Measurements from ENCODE around the gene GABRA5.

The GABRA5 gene

DNA sequence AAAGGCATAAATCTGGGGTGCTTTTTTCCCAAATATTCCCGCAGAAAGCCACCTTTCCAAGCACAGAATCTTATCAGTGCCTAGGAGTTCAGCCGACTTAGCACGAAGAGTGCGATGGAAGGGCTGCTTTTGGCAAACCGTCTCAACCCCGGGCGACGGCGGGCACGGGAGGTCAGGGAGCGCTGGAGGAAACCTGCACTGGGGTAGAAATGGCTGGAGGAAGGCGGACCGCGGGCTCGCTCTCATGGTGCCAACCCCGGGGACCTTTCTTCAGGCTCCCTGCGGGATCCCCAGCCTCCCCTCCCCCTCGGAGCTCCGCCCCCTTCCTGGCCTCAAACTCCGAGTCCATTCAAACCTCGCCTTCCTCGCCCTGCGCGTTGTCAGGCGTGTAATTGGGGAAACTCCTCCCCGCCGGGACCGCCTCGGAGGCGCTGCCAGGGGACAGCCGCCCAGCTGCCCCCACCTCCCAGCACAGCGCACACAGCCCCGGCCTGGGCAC is 103.9 kb downstream of the GABRA5 start, which contains the start of gene GABRG3:
Gene GABRG3, plus strand, starts transcription at position 470 of the 499 bp plus-strand sequence.
- ChIA-PET POLR2A (no interaction called here), CTCF (no interaction called here)
- peak within 1 kb of the TSS in 3 of 7 experiments; percentile 4 to 33 (median 6) for H3K4me3 ChIP-seq (ENCODE audit: control insufficient read depth in 1 of 7, extremely low read depth in 1 of 7, insufficient read depth in 4 of 7, low read depth in 2 of 7, low read length in 6 of 7)
- no peak for DNase-seq
- H3K27ac ChIP-seq (ENCODE audit: insufficient read depth in 1 of 2, low read depth in 1 of 2, low read length in 2 of 2, poor library complexity in 1 of 2, severe bottlenecking in 2 of 2): no peak within 1 kb of the TSS
- H3K4me1 ChIP-seq (ENCODE audit: control extremely low read depth in 1 of 4, control insufficient read depth in 4 of 4, insufficient read depth in 4 of 4, low read length in 3 of 4): peaks cover 0 to 7% (median 1%) of the 10 kb centered on the region in 4 experiments
- 3% methylated on average over 28 of the region's 33 CpGs for WGBS (ENCODE audit: insufficient coverage)
- H3K9me3 ChIP-seq (ENCODE audit: control extremely low read depth in 1 of 5, control insufficient read depth in 4 of 5, insufficient read depth in 2 of 5, low read depth in 1 of 5, low read length in 4 of 5): peaks cover 0 to 6% (median 0%) of the 10 kb centered on the region in 5 experiments
- peaks cover 13 to 71% (median 32%) of the 10 kb centered on the region in 5 experiments for H3K27me3 ChIP-seq (replicated peaks in 2 of 5; ENCODE audit: control insufficient read depth in 4 of 5, insufficient read depth in 5 of 5, low read length in 4 of 5)
- H3K36me3 ChIP-seq (ENCODE audit: control insufficient read depth in 4 of 4, insufficient read depth in 4 of 4, low read length in 3 of 4): no peaks in the 10 kb centered on the region

DNA sequence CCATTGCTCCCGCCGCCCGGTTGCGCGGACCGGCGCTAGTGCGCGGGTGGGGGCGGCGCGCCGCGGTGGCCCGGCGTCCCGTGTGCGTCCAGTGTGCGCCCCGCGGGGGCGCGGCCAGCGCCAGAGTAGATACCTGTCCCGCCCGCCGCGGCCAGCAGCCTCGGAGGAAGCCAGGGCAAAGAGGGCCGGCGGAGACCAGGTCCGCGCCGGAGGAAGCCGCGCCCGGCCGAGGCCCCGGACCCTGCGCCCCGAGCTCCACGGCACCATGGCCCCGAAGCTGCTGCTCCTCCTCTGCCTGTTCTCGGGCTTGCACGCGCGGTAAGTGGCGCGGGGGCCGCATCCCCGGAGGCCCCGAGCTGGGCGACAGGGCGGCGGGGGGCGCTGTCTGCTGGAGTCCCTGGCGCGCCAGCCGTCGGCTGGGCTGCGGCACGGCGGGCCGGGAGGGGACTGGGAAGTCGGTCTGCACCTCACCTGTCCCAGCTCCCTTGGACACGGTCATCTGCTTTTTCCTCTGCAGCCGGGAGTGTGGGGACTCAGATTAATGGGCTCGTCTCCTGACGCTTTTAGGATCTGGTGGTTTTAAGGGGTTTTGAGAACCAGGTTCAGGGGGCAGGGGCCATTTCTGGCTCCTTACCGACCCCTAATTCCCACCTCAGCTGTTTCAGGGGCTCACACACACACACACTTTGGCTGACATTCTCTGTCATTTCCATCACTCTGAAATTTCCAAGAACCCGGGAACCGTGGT is 104.6 kb downstream of the GABRA5 start:
- Histone ChIP-seq H3K36me3 (ENCODE audit: control insufficient read depth in 4 of 4, insufficient read depth in 4 of 4, low read length in 3 of 4) (no peaks in the 10 kb centered on the region), H3K4me1 (ENCODE audit: control extremely low read depth in 1 of 4, control insufficient read depth in 4 of 4, insufficient read depth in 4 of 4, low read length in 3 of 4) (peaks cover 0 to 7% (median 1%) of the 10 kb centered on the region in 4 experiments), H3K4me3 (ENCODE audit: control insufficient read depth in 1 of 7, extremely low read depth in 1 of 7, insufficient read depth in 4 of 7, low read depth in 2 of 7, low read length in 6 of 7) (peak overlapping the region in 3 of 7 experiments; percentile 4 to 33 (median 6)), H3K27ac (ENCODE audit: insufficient read depth in 1 of 2, low read depth in 1 of 2, low read length in 2 of 2, poor library complexity in 1 of 2, severe bottlenecking in 2 of 2) (no peak overlapping the region), H3K9me3 (ENCODE audit: control extremely low read depth in 1 of 5, control insufficient read depth in 4 of 5, insufficient read depth in 2 of 5, low read depth in 1 of 5, low read length in 4 of 5) (peaks cover 0 to 6% (median 0%) of the 10 kb centered on the region in 5 experiments), H3K27me3 (replicated peaks in 2 of 5; ENCODE audit: control insufficient read depth in 4 of 5, insufficient read depth in 5 of 5, low read length in 4 of 5) (peaks cover 12 to 71% (median 32%) of the 10 kb centered on the region in 5 experiments)
- POLR2A ChIA-PET: no interaction called here
- DNase-seq: no peak
- 5% methylated on average over 62 of the region's 72 CpGs for WGBS (ENCODE audit: insufficient coverage)
- CTCF ChIA-PET: no interaction called here

DNA sequence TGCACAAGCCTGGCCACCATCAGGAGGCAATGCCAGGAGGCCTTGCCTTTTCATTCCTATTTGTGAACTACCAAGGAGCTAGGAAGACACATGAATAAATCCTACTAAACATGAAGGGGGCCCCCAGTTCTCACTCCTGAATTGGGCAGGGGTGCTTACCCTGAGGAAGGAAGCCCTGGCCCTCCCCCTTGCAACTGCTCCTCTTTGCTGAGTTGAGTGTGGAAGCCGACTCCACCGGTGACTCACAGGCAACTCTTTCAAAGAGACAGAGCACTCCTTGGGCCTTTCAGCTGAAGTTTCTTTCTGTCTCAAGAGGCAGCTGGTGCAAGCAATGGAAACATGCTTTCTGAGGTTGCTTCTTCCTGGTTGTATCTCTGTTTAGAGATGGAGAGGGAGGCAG is 105.8 kb downstream of the GABRA5 start:
- Histone ChIP-seq H3K4me3 (ENCODE audit: control insufficient read depth in 1 of 7, extremely low read depth in 1 of 7, insufficient read depth in 4 of 7, low read depth in 2 of 7, low read length in 6 of 7) (no peak overlapping the region), H3K27ac (ENCODE audit: insufficient read depth in 1 of 2, low read depth in 1 of 2, low read length in 2 of 2, poor library complexity in 1 of 2, severe bottlenecking in 2 of 2) (no peak overlapping the region), H3K36me3 (ENCODE audit: control insufficient read depth in 4 of 4, insufficient read depth in 4 of 4, low read length in 3 of 4) (no peaks in the 10 kb centered on the region), H3K9me3 (ENCODE audit: control extremely low read depth in 1 of 5, control insufficient read depth in 4 of 5, insufficient read depth in 2 of 5, low read depth in 1 of 5, low read length in 4 of 5) (peaks cover 0 to 4% (median 0%) of the 10 kb centered on the region in 5 experiments), H3K27me3 (replicated peaks in 2 of 5; ENCODE audit: control insufficient read depth in 4 of 5, insufficient read depth in 5 of 5, low read length in 4 of 5) (peaks cover 12 to 63% (median 30%) of the 10 kb centered on the region in 5 experiments), H3K4me1 (ENCODE audit: control extremely low read depth in 1 of 4, control insufficient read depth in 4 of 4, insufficient read depth in 4 of 4, low read length in 3 of 4) (peaks cover 0 to 7% (median 1%) of the 10 kb centered on the region in 4 experiments)
- DNase-seq: no peak
- CTCF ChIA-PET: interaction anchor here (0.6 kb wide), 1 partner anchor 77 kb away, joined by 3 read pairs; no protein-coding TSS in a partner anchor
- 80% methylated on average over 1 of the region's 2 CpGs for WGBS (ENCODE audit: insufficient coverage)
- POLR2A ChIA-PET: no interaction called here

DNA sequence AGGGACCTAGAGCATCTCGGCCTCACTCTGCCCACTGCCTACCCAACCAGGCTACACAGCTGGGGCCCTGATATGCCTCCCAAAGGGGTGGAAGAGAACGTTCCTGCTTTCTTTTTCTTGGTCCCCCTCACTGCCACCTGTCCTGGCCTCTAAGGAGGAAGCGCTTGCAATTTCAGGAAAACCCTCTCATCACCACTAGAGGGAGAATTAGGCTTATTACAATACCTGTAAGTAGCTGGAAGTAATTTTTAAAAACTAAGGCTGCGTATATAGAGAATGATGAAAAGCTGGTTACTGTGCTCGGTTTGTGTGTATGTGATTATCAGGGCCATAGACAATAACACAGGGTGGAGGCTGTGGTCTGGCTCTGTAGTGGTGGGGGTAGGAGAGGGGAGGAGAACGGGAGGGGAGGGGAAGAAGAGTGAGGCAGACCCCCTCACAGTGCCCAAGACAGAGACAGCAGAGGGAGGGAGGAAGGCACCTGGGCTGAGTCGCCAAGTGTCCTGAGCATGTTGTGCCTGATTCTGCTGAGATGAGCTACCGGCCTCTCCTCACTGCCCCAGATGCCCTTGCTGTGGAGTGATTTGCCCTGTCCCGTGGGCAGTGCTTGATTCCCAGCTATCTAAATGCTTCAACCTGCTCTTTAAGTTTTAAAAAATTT is 107.4 kb downstream of the GABRA5 start:
- ChIA-PET POLR2A (no interaction called here), CTCF (no interaction called here)
- Histone ChIP-seq H3K27ac (ENCODE audit: insufficient read depth in 1 of 2, low read depth in 1 of 2, low read length in 2 of 2, poor library complexity in 1 of 2, severe bottlenecking in 2 of 2) (no peak overlapping the region), H3K27me3 (replicated peaks in 2 of 5; ENCODE audit: control insufficient read depth in 4 of 5, insufficient read depth in 5 of 5, low read length in 4 of 5) (peaks cover 9 to 55% (median 30%) of the 10 kb centered on the region in 5 experiments), H3K9me3 (ENCODE audit: control extremely low read depth in 1 of 5, control insufficient read depth in 4 of 5, insufficient read depth in 2 of 5, low read depth in 1 of 5, low read length in 4 of 5) (no peaks in the 10 kb centered on the region), H3K4me3 (ENCODE audit: control insufficient read depth in 1 of 7, extremely low read depth in 1 of 7, insufficient read depth in 4 of 7, low read depth in 2 of 7, low read length in 6 of 7) (no peak overlapping the region), H3K4me1 (ENCODE audit: control extremely low read depth in 1 of 4, control insufficient read depth in 4 of 4, insufficient read depth in 4 of 4, low read length in 3 of 4) (peaks cover 0 to 3% (median 1%) of the 10 kb centered on the region in 4 experiments), H3K36me3 (ENCODE audit: control insufficient read depth in 4 of 4, insufficient read depth in 4 of 4, low read length in 3 of 4) (no peaks in the 10 kb centered on the region)
- 21% methylated on average over 5 of the region's 9 CpGs for WGBS (ENCODE audit: insufficient coverage)
- DNase-seq: peak in 2 of 3 donors; percentile 9 to 11

DNA sequence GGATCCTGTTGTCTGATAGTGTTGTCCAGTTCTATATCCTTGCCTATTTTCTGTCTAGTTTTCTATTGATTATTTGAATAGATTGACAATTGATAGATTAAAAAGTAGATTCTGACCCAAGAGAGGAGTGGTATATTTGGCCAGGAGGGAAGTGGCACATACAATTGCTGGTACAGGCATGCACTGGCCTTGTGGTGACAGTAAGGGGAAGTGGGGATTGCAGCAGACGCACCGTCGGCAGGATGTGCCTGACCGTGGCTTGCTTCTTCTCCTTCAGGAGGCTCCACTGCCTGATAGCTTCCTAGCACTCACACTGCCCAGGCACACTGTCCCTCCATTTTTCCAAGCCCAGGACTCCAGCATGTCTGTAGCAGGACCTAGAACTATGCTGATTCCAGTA is 114.6 kb downstream of the GABRA5 start:
- WGBS (ENCODE audit: insufficient coverage): no CpG with 5 or more reads among the region's 4 CpGs
- no peak overlapping the region for H3K27ac ChIP-seq (ENCODE audit: insufficient read depth in 1 of 2, low read depth in 1 of 2, low read length in 2 of 2, poor library complexity in 1 of 2, severe bottlenecking in 2 of 2)
- CTCF ChIA-PET: no interaction called here
- no peaks in the 10 kb centered on the region for H3K9me3 ChIP-seq (ENCODE audit: control extremely low read depth in 1 of 5, control insufficient read depth in 4 of 5, insufficient read depth in 2 of 5, low read depth in 1 of 5, low read length in 4 of 5)
- no peak for DNase-seq
- POLR2A ChIA-PET: no interaction called here
- H3K4me1 ChIP-seq (ENCODE audit: control extremely low read depth in 1 of 4, control insufficient read depth in 4 of 4, insufficient read depth in 4 of 4, low read length in 3 of 4): no peaks in the 10 kb centered on the region
- peaks cover 0 to 16% (median 0%) of the 10 kb centered on the region in 5 experiments for H3K27me3 ChIP-seq (replicated peaks in 2 of 5; ENCODE audit: control insufficient read depth in 4 of 5, insufficient read depth in 5 of 5, low read length in 4 of 5)
- no peaks in the 10 kb centered on the region for H3K36me3 ChIP-seq (ENCODE audit: control insufficient read depth in 4 of 4, insufficient read depth in 4 of 4, low read length in 3 of 4)
- no peak overlapping the region for H3K4me3 ChIP-seq (ENCODE audit: control insufficient read depth in 1 of 7, extremely low read depth in 1 of 7, insufficient read depth in 4 of 7, low read depth in 2 of 7, low read length in 6 of 7)

DNA sequence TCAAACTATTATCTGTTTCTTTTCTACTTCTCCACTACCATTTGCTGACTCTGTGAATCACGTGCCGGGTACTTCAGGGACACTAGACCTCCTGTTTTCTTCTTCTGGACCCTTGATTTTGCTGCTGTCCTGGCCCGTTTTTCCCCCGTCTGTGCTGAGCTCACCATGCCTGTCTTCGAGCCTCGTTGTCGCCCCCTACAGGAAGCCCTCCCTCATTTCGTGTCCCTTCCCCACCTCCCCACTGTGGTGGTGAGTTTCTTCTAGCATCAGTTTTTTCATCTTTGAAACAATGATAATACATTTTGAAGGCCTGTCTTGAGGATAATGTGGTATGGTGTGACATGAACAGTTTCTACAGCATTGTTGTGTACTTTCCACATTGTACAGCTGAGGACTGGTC is 117.0 kb downstream of the GABRA5 start:
- WGBS (ENCODE audit: insufficient coverage): 82% methylated on average over 7 of the region's 8 CpGs
- ChIA-PET CTCF (no interaction called here), POLR2A (no interaction called here)
- no peak overlapping the region for H3K27ac ChIP-seq (ENCODE audit: insufficient read depth in 1 of 2, low read depth in 1 of 2, low read length in 2 of 2, poor library complexity in 1 of 2, severe bottlenecking in 2 of 2)
- H3K36me3 ChIP-seq (ENCODE audit: control insufficient read depth in 4 of 4, insufficient read depth in 4 of 4, low read length in 3 of 4): no peaks in the 10 kb centered on the region
- no peak overlapping the region for H3K4me3 ChIP-seq (ENCODE audit: control insufficient read depth in 1 of 7, extremely low read depth in 1 of 7, insufficient read depth in 4 of 7, low read depth in 2 of 7, low read length in 6 of 7)
- no peaks in the 10 kb centered on the region for H3K4me1 ChIP-seq (ENCODE audit: control extremely low read depth in 1 of 4, control insufficient read depth in 4 of 4, insufficient read depth in 4 of 4, low read length in 3 of 4)
- no peak for DNase-seq
- H3K9me3 ChIP-seq (ENCODE audit: control extremely low read depth in 1 of 5, control insufficient read depth in 4 of 5, insufficient read depth in 2 of 5, low read depth in 1 of 5, low read length in 4 of 5): no peaks in the 10 kb centered on the region
- peaks cover 0 to 14% (median 0%) of the 10 kb centered on the region in 5 experiments for H3K27me3 ChIP-seq (replicated peaks in 2 of 5; ENCODE audit: control insufficient read depth in 4 of 5, insufficient read depth in 5 of 5, low read length in 4 of 5)

DNA sequence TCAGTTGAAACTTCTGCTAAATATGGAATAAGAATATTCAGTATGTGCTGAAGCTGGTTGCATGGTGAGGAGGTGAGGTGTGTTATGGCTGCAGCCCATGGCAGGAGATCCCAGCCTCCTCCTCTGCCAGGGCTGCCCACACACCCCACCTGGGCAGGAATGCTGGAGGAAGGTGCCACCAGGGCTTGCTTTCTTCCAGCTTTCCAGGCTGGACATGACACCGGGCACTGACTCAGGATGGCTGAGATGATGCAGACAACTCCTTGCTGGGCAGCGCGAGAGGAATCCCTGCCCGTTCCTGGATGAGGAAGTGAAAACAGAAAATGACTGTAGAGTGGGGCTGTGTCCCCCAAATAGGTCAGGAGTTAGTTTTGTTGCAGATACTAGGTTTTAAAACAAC is 118.2 kb downstream of the GABRA5 start:
- Histone ChIP-seq H3K9me3 (ENCODE audit: control extremely low read depth in 1 of 5, control insufficient read depth in 4 of 5, insufficient read depth in 2 of 5, low read depth in 1 of 5, low read length in 4 of 5) (no peaks in the 10 kb centered on the region), H3K4me1 (ENCODE audit: control extremely low read depth in 1 of 4, control insufficient read depth in 4 of 4, insufficient read depth in 4 of 4, low read length in 3 of 4) (no peaks in the 10 kb centered on the region), H3K36me3 (ENCODE audit: control insufficient read depth in 4 of 4, insufficient read depth in 4 of 4, low read length in 3 of 4) (no peaks in the 10 kb centered on the region), H3K27ac (ENCODE audit: insufficient read depth in 1 of 2, low read depth in 1 of 2, low read length in 2 of 2, poor library complexity in 1 of 2, severe bottlenecking in 2 of 2) (no peak overlapping the region), H3K4me3 (ENCODE audit: control insufficient read depth in 1 of 7, extremely low read depth in 1 of 7, insufficient read depth in 4 of 7, low read depth in 2 of 7, low read length in 6 of 7) (no peak overlapping the region), H3K27me3 (replicated peaks in 2 of 5; ENCODE audit: control insufficient read depth in 4 of 5, insufficient read depth in 5 of 5, low read length in 4 of 5) (peaks cover 0 to 11% (median 0%) of the 10 kb centered on the region in 5 experiments)
- POLR2A ChIA-PET: no interaction called here
- CTCF ChIA-PET: no interaction called here
- no peak for DNase-seq
- 96% methylated on average over 4 of the region's 4 CpGs for WGBS (ENCODE audit: insufficient coverage)
